Karpas-422 (cell line): ENCODE measurements around the gene PRLHR. TPM values are rescaled to one million over a fixed set of nuclear protein-coding genes. Genes with fewer than 3 reads are reported as not detected.

Experiments
- DNase-seq: peaks from one replicate; pipeline ENCODE4 v3.0.0-alpha.2; 2015
- H2AFZ ChIP-seq: fragments of 200-600 bp; sonication (generic); 2 replicates; pipeline ENCODE4 v1.6.1; 2014; ENCODE audit warnings: antibody characterized with exemption, low read length, mixed read lengths
- H3K27ac ChIP-seq: fragments of 200-600 bp; sonication (generic); 2 replicates; pipeline ENCODE4 v1.5.1; 2014; ENCODE audit warnings: mild to moderate bottlenecking, low read length, moderate library complexity
- H3K27me3 ChIP-seq: fragments of 200-600 bp; sonication (generic); 2 replicates; pipeline ENCODE4 v1.6.1; 2014; ENCODE audit warnings: low read length, mixed read lengths
- H3K36me3 ChIP-seq: fragments of 200-600 bp; sonication (generic); 2 replicates; pipeline ENCODE4 v1.6.1; 2014; ENCODE audit warnings: low read length, mixed read lengths; ENCODE audit not compliant: insufficient read depth
- H3K4me1 ChIP-seq: fragments of 200-600 bp; sonication (generic); 2 replicates; pipeline ENCODE4 v1.6.1; 2014; ENCODE audit warnings: mild to moderate bottlenecking, low read length, mixed read lengths
- H3K4me2 ChIP-seq: fragments of 200-600 bp; sonication (generic); 2 replicates; pipeline ENCODE4 v1.6.1; 2014; ENCODE audit warnings: low read length, low read depth, mild to moderate bottlenecking; ENCODE audit not compliant: poor library complexity, severe bottlenecking
- H3K4me3 ChIP-seq: fragments of 200-600 bp; sonication (generic); 2 replicates; pipeline ENCODE4 v1.5.1; 2014; ENCODE audit warnings: mild to moderate bottlenecking, antibody characterized with exemption, low read length, mixed read lengths
- H3K79me2 ChIP-seq: fragments of 200-600 bp; sonication (generic); 2 replicates; pipeline ENCODE4 v1.6.1; 2014; ENCODE audit warnings: mild to moderate bottlenecking, low read length, mixed read lengths
- H3K9ac ChIP-seq: fragments of 200-600 bp; sonication (generic); 2 replicates; pipeline ENCODE4 v1.6.0; 2014; ENCODE audit warnings: low read length
- H3K9me2 ChIP-seq: fragments of 200-600 bp; sonication (generic), shearing (Covaris generic); replicated peaks from 2 replicates; pipeline ENCODE4 v1.6.0; 2014; ENCODE audit warnings: mild to moderate bottlenecking, low read length, moderate library complexity; ENCODE audit not compliant: insufficient read depth
- H3K9me3 ChIP-seq: fragments of 300-700, 200-600 bp; sonication (generic); 2 replicates; pipeline ENCODE4 v1.6.1; 2014; ENCODE audit warnings: low read length, mixed read lengths
- H4K20me1 ChIP-seq: fragments of 200-600 bp; sonication (generic); 2 replicates; pipeline ENCODE4 v1.6.1; 2014; ENCODE audit warnings: mild to moderate bottlenecking, antibody characterized with exemption, low read length, low read depth; ENCODE audit not compliant: insufficient read depth
- total RNA-seq: library from RNA; depleted of rRNA; stranded (reverse); fragments of >200 nt; shearing (Covaris generic); gene quantifications from 2 replicates; pipeline ENCODE4 v1.2.3, GENCODE V29; 2014; ENCODE audit warnings: low replicate concordance; rRNA removed

The PRLHR gene
- total RNA-seq, 1 experiment from 2014 or later = not detected

GRCh38 chr10:118544401-118544948 is 51.0 kb downstream of the PRLHR start:
- Histone ChIP-seq H3K9me3 (no peaks in the 10 kb centered on the region), H4K20me1 (no peaks in the 10 kb centered on the region), H3K9ac (no peak overlapping the region), H3K9me2 (no peaks in the 10 kb centered on the region), H3K4me1 (no peaks in the 10 kb centered on the region), H3K27me3 (no peaks in the 10 kb centered on the region), H3K4me2 (no peak overlapping the region), H3K79me2 (no peaks in the 10 kb centered on the region), H3K4me3 (no peak overlapping the region), H2AFZ (no peak overlapping the region), H3K36me3 (no peaks in the 10 kb centered on the region), H3K27ac (no peak overlapping the region)
- no peak for DNase-seq

GRCh38 chr10:118543714-118544400 is 51.6 kb downstream of the PRLHR start:
- Histone ChIP-seq H2AFZ (no peak overlapping the region), H3K9ac (no peak overlapping the region), H3K4me2 (no peak overlapping the region), H3K4me3 (no peak overlapping the region), H3K9me3 (no peaks in the 10 kb centered on the region), H3K27me3 (no peaks in the 10 kb centered on the region), H3K36me3 (no peaks in the 10 kb centered on the region), H3K4me1 (no peaks in the 10 kb centered on the region), H3K27ac (no peak overlapping the region), H3K9me2 (no peaks in the 10 kb centered on the region), H3K79me2 (no peaks in the 10 kb centered on the region), H4K20me1 (no peaks in the 10 kb centered on the region)
- DNase-seq = peak; percentile 75

- Histone ChIP-seq H3K27me3 (no peaks in the 10 kb centered on the region), H2AFZ (no peak overlapping the region), H3K27ac (no peak overlapping the region), H4K20me1 (no peaks in the 10 kb centered on the region), H3K4me2 (no peak overlapping the region), H3K9me2 (no peaks in the 10 kb centered on the region), H3K9me3 (no peaks in the 10 kb centered on the region), H3K36me3 (no peaks in the 10 kb centered on the region), H3K9ac (no peak overlapping the region), H3K4me1 (no peaks in the 10 kb centered on the region), H3K79me2 (no peaks in the 10 kb centered on the region), H3K4me3 (no peak overlapping the region)
- DNase-seq = no peak
Measured at GRCh38 chr10:118542745-118543144, 52.7 kb downstream of the PRLHR start.

- Histone ChIP-seq H3K36me3 (no peaks in the 10 kb centered on the region), H3K9me3 (no peaks in the 10 kb centered on the region), H3K4me1 (no peaks in the 10 kb centered on the region), H4K20me1 (no peaks in the 10 kb centered on the region), H3K79me2 (no peaks in the 10 kb centered on the region), H3K27me3 (no peaks in the 10 kb centered on the region), H3K9me2 (no peaks in the 10 kb centered on the region), H3K27ac (no peak overlapping the region), H2AFZ (no peak overlapping the region), H3K9ac (no peak overlapping the region), H3K4me3 (no peak overlapping the region), H3K4me2 (no peak overlapping the region)
- no peak for DNase-seq
Measured at GRCh38 chr10:118542205-118542604, 53.2 kb downstream of the PRLHR start.

- no peaks in the 10 kb centered on the region for H4K20me1 ChIP-seq
- no peaks in the 10 kb centered on the region for H3K9me2 ChIP-seq
- H3K4me1 ChIP-seq = no peaks in the 10 kb centered on the region
- H3K4me2 ChIP-seq = no peak overlapping the region
- H3K9ac ChIP-seq = no peak overlapping the region
- no peaks in the 10 kb centered on the region for H3K36me3 ChIP-seq
- no peaks in the 10 kb centered on the region for H3K9me3 ChIP-seq
- H3K27ac ChIP-seq = no peak overlapping the region
- no peak overlapping the region for H2AFZ ChIP-seq
- no peaks in the 10 kb centered on the region for H3K79me2 ChIP-seq
- H3K27me3 ChIP-seq = no peaks in the 10 kb centered on the region
- H3K4me3 ChIP-seq = no peak overlapping the region
- no peak for DNase-seq
Measured at GRCh38 chr10:118541718-118542117, 53.7 kb downstream of the PRLHR start.

Other genes starting within 250 kb of the PRLHR start
- 28.2 and 50.3 TPM in 2 replicates for gene CACUL1, start 159.3 kb upstream of the PRLHR start, total RNA-seq